GM06990 (cell line): Measurements from ENCODE around the gene PLXNA4.

ENCODE experiments used
- DNase-seq: peaks from one replicate; pipeline ENCODE4 v3.0.0-alpha.2; 2011; ENCODE audit not compliant: insufficient read length; ENCODE audit errors: extremely low read depth
- H3K27me3 ChIP-seq: replicated peaks from 2 replicates; pipeline ENCODE4 v1.6.0; 2011; ENCODE audit warnings: low read length; ENCODE audit not compliant: control insufficient read depth, insufficient read depth
- H3K36me3 ChIP-seq: 2 replicates; pipeline ENCODE4 v1.5.1; 2011; ENCODE audit warnings: low read length; ENCODE audit not compliant: control insufficient read depth, insufficient read depth
- H3K4me3 ChIP-seq: replicated peaks from 2 replicates; pipeline ENCODE4 v1.5.1; 2011; ENCODE audit warnings: low read depth, mild to moderate bottlenecking, control low read depth, low read length
- TF ChIP-seq, protein P1 (sequence below): IDR thresholded peaks from 2 replicates; pipeline ENCODE4 v1.5.1; 2011; ENCODE audit warnings: low read length, control low read depth, mild to moderate bottlenecking, inconsistent platforms; ENCODE audit not compliant: insufficient read depth, poor library complexity, severe bottlenecking

The PLXNA4 gene

DNA sequence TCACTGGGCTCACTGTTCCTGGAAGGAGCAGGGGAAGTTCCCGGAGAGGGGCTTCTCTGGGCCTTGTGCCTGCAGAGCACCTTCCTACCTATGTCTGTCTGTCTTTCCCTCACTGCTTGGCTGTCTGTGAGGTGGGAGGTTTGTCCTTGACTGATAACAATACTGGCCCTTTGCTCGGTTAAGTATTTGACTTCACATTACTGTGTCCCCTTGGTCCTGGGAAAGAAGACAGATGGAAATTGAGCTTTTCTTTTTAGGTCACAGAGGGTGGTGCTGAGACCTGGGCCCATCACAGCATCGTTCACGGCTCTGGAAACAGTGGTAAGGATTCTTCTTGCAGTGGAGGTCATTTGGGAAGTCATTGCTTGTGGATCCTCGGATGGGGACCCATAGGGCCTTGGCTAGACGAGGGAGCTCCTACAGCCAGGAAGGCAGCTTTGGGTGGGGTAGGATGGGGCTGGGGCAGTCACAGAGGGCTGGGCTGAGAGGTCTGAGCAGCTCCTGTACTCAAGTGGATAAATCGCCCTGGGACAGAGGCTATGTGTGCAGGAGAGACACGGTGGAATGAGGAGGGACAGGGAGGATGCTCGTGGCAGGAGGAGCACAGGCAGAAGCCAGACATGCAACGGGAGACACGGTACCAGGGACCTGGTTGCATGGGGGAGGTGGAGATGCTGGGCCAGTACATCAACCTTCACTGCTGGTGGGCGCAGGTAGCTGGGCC lies 450.2 kb downstream of the PLXNA4 start:
- no peaks in the 10 kb centered on the region for H3K36me3 ChIP-seq
- TF ChIP-seq, protein P1, sequence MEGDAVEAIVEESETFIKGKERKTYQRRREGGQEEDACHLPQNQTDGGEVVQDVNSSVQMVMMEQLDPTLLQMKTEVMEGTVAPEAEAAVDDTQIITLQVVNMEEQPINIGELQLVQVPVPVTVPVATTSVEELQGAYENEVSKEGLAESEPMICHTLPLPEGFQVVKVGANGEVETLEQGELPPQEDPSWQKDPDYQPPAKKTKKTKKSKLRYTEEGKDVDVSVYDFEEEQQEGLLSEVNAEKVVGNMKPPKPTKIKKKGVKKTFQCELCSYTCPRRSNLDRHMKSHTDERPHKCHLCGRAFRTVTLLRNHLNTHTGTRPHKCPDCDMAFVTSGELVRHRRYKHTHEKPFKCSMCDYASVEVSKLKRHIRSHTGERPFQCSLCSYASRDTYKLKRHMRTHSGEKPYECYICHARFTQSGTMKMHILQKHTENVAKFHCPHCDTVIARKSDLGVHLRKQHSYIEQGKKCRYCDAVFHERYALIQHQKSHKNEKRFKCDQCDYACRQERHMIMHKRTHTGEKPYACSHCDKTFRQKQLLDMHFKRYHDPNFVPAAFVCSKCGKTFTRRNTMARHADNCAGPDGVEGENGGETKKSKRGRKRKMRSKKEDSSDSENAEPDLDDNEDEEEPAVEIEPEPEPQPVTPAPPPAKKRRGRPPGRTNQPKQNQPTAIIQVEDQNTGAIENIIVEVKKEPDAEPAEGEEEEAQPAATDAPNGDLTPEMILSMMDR, result no peak

DNA sequence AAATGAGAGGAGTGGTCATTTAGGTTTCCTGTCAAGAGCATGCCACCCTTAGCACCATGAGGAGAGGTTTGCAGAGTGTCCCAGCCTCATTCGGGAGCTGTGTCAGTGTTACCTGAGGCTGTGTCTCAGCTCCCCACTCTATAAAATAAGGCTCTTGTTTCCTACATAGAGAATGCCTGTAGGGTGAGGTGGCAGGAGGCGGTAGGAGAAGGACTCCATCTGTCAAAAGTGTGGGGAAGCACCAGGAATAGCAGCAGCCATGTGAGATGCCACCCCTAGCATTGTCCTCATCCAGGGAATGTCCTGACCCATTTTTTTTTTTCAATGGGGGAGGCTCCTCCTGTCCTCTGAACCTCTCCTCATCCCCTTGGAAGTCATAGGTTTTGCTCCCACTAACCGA lies 451.2 kb downstream of the PLXNA4 start:
- Histone ChIP-seq H3K4me3 (no peak overlapping the region), H3K36me3 (no peaks in the 10 kb centered on the region), H3K27me3 (peaks cover 1% of the 10 kb centered on the region; the same call in 1 of the 2 replicates)
- TF ChIP-seq, protein P1, result no peak
- no peak for DNase-seq

More for the DNA sequence above, 450.2 kb downstream of the PLXNA4 start:
- DNase-seq, result no peak
- H3K4me3 ChIP-seq, result no peak overlapping the region
- peaks cover 1% of the 10 kb centered on the region; the same call in 1 of the 2 replicates for H3K27me3 ChIP-seq

DNA sequence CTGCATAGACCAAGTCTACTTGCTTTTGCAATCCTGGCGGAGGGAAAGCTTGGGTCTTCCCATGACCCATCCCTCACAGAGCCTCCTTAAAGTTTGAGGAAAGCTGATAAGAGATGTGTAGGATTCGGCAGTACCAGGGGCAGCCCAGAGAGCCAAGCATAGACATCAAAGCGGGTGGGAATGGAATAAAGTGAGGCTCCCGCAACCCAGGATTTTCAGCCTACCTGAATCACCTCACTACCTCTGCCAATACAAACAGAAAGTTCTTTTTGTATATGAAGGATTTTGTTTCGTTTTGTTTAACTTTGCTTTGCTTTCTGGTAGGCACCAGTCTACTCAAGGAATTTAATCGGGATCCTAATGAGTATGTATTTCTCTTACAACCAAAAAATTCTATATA lies 451.7 kb downstream of the PLXNA4 start:
- H3K36me3 ChIP-seq, result no peaks in the 10 kb centered on the region
- TF ChIP-seq, protein P1, result no peak
- H3K27me3 ChIP-seq, result peaks cover 1% of the 10 kb centered on the region; the same call in 1 of the 2 replicates
- no peak for DNase-seq
- no peak overlapping the region for H3K4me3 ChIP-seq

DNA sequence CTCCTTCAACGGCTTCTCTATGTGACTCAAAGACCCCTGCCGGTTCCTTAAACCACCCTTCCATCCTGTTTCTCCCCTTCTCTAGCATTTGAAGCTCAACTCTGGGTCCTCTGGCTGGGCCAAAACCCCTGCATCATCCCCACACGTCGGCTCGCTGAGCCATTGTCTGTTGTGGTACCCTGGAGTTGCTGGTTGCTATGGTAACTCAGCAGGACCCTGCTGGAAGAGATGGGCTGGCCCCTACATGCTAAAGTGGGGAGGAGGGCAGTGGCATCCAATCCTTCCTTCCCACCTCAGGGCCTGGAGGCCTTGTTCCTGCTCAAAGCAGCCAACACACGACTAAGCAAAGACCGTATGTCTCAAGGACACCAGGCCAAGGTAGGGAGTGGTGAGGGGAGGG lies 452.5 kb downstream of the PLXNA4 start:
- Histone ChIP-seq H3K36me3 (no peaks in the 10 kb centered on the region), H3K4me3 (no peak overlapping the region), H3K27me3 (peaks cover 1% of the 10 kb centered on the region; the same call in 1 of the 2 replicates)
- TF ChIP-seq, protein P1, result no peak
- DNase-seq, result no peak

DNA sequence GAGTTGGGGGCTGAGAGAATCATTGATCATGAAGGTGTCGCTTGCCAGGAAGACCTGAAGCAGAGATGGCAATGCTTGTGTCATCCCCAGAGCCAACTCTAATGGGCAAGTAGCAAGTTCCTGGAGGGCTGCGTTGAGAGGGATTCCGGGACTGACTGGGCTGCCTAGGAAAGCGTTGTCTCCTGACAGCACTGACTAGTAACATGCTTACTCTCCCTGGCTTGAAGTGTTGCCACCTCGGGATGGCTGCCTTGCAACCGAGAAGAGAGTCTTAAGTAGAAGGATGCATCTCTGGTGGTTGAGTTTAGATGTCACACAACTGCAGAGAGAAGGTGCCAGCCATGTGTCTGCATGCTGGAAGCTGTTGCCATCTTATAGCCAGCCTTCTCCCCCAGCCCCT lies 453.4 kb downstream of the PLXNA4 start:
- Histone ChIP-seq H3K27me3 (peaks cover 1% of the 10 kb centered on the region; the same call in 1 of the 2 replicates), H3K36me3 (no peaks in the 10 kb centered on the region), H3K4me3 (no peak overlapping the region)
- no peak for DNase-seq
- TF ChIP-seq, protein P1, result no peak

DNA sequence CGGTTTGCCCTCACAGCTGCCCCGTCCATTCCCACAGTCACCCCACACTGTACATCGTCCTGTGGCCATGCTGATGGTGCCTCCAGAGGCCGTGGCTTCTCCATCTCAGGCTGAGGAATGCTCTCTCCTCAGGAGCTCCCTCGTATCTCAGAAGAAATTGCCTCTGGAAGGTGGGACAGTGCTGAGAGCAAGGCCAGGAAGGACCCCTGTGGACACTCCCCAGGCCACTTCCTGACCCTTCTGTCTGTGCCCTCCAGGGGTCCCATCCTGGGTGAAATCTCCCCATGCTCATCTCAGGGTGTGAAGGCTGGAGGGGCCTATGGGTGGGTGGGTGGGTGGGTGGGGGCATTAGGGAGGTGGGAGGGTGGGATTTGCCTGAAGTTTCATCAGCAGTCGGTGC lies 454.3 kb downstream of the PLXNA4 start:
- Histone ChIP-seq H3K27me3 (peaks cover 1% of the 10 kb centered on the region; the same call in 1 of the 2 replicates), H3K4me3 (no peak overlapping the region), H3K36me3 (no peaks in the 10 kb centered on the region)
- TF ChIP-seq, protein P1, result no peak
- DNase-seq, result no peak
